BE2C (cell line): ENCODE measurements around the gene ETV3.

ENCODE experiments used
- DNase-seq: peaks from one replicate; pipeline ENCODE4 v3.0.0-alpha.2; 2020
- H3K27me3 ChIP-seq: fragments of 250-450 bp; sonication (Bioruptor Pico); 2 replicates; pipeline ENCODE4 v1.5.1; 2020; ENCODE audit warnings: mild to moderate bottlenecking
- H3K36me3 ChIP-seq: fragments of 250-450 bp; sonication (Bioruptor Pico); 2 replicates; pipeline ENCODE4 v1.5.1; 2020; ENCODE audit warnings: mild to moderate bottlenecking
- H3K4me1 ChIP-seq: fragments of 250-450 bp; sonication (Bioruptor Pico); 2 replicates; pipeline ENCODE4 v1.5.1; 2020
- H3K4me3 ChIP-seq: 2 replicates; pipeline ENCODE4 v1.5.1; 2011; ENCODE audit warnings: low read depth, low read length
- H3K9me3 ChIP-seq: fragments of 250-450 bp; sonication (Bioruptor Pico); 2 replicates; pipeline ENCODE4 v1.5.1; 2020
- TF ChIP-seq, protein P1 (sequence below): IDR thresholded peaks from 2 replicates; pipeline ENCODE4 v1.5.1; 2012; ENCODE audit warnings: mild to moderate bottlenecking, low read depth, low read length

Gene ETV3

DNA sequence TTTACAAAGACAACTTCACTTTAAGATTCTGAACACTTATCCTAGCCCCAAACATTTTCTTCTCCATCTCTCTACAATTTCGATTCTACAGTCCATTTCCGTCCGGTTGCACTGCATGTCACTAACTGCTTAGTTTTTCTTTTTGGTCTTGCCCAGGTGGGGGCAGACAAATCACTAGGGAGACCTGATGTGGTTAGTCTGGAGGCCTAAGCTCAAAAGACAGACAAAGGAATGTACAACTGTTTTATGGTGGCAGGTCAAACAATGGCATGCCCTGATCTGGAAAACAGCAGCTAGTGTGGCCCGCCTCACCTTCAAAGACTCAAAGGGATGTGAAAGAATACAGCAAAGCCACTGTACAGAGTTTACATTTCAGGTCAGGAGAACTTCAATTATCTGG, 3.8 kb downstream of the ETV3 start:
- Histone ChIP-seq H3K4me3 (no peak overlapping the region), H3K9me3 (no peaks in the 10 kb centered on the region), H3K36me3 (peaks cover 59% of the 10 kb centered on the region), H3K4me1 (peaks cover 4% of the 10 kb centered on the region), H3K27me3 (no peaks in the 10 kb centered on the region)
- DNase-seq, result no peak
- TF ChIP-seq, protein P1, sequence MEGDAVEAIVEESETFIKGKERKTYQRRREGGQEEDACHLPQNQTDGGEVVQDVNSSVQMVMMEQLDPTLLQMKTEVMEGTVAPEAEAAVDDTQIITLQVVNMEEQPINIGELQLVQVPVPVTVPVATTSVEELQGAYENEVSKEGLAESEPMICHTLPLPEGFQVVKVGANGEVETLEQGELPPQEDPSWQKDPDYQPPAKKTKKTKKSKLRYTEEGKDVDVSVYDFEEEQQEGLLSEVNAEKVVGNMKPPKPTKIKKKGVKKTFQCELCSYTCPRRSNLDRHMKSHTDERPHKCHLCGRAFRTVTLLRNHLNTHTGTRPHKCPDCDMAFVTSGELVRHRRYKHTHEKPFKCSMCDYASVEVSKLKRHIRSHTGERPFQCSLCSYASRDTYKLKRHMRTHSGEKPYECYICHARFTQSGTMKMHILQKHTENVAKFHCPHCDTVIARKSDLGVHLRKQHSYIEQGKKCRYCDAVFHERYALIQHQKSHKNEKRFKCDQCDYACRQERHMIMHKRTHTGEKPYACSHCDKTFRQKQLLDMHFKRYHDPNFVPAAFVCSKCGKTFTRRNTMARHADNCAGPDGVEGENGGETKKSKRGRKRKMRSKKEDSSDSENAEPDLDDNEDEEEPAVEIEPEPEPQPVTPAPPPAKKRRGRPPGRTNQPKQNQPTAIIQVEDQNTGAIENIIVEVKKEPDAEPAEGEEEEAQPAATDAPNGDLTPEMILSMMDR, result no peak

DNA sequence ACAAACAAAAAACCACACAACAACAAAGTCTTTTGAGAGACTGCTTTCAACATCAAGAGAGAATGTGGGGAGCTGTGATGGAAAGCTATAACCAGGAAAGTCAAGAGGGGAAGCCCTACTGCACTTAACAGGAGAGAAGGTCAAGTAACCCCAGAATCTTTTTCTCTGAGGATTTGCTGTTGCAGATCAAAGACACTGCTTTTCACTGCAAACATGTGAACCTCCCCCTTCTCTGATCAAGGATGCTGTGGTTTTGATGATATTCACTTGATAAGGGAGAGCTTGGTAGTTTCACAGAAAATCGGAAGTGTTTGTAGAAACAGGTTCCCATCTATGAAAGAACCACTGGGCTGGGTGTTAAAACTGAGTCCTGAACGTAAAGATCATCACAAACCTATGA, 4.8 kb downstream of the ETV3 start:
- Histone ChIP-seq H3K9me3 (no peaks in the 10 kb centered on the region), H3K27me3 (no peaks in the 10 kb centered on the region), H3K36me3 (peaks cover 64% of the 10 kb centered on the region), H3K4me1 (no peaks in the 10 kb centered on the region), H3K4me3 (no peak overlapping the region)
- DNase-seq, result no peak
- TF ChIP-seq, protein P1, result no peak

DNA sequence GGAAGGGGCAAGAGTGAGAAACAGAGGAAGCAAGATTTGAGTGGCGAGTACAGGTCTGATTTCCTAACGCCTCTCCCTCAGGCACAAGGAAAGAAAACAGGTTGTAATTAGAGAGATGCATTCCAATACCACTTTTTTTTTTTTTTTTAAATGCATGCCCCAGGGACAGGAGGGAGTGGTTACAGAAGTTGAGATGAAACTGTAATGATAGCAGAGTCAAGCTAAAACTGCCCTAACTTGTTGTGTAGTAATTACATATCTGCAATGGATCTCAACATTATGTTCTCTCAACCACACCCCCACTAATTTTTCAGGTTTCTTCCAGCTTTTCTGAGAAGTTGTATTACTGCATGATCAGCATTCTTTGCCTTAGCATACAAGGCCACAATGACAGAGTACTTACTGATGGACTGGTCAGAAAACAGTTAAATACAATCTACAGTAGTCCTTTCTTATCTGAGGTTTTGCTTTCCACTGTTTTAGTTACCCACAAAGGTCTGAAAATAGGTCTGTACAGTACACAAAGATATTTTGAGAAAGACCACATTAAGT, 5.5 kb downstream of the ETV3 start:
- TF ChIP-seq, protein P1, result no peak
- Histone ChIP-seq H3K4me1 (no peaks in the 10 kb centered on the region), H3K4me3 (no peak overlapping the region), H3K36me3 (peaks cover 69% of the 10 kb centered on the region), H3K27me3 (no peaks in the 10 kb centered on the region), H3K9me3 (no peaks in the 10 kb centered on the region)
- no peak for DNase-seq

DNA sequence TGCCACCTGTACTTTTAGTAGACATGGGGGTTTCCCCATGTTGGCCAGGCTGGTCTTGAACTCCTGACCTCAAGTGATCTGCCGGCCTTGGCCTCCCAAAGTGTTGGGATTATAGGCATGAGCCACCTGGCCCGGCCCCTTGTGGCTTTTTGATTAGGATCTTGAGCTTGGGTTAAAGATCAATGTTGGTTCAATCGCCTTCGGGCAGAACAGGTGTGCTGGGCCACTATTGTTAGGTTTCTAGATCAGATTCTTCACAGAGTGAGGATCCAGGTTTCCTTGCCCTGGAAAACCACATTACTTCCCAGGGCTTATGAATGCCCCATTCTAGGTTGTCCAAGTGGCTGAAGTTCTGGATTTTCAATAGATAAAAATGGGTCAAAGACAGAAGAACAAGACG, 6.1 kb downstream of the ETV3 start:
- Histone ChIP-seq H3K4me3 (no peak overlapping the region), H3K36me3 (peaks cover 72% of the 10 kb centered on the region), H3K9me3 (no peaks in the 10 kb centered on the region), H3K4me1 (no peaks in the 10 kb centered on the region), H3K27me3 (no peaks in the 10 kb centered on the region)
- DNase-seq, result no peak
- TF ChIP-seq, protein P1, result no peak

DNA sequence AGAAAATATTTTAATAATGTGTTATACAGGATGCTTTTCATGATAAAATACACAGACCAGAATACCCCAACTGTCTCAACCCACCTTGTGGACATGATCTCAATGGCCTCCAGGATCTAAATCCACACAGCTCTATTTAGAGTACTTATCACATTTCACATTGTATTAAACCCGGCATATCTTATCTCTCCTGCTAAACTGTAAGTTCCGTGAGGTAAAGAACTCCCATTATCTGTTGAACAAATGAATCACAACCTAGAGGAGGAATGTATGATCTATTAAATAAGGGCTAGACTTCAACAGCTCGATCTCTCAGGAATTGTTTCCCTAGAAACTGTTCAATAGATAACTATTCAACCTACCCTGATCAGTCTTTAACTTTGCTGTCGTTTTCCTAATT, 6.9 kb downstream of the ETV3 start:
- TF ChIP-seq, protein P1, result no peak
- H3K36me3 ChIP-seq, result peaks cover 73% of the 10 kb centered on the region
- H3K9me3 ChIP-seq, result no peaks in the 10 kb centered on the region
- H3K4me3 ChIP-seq, result no peak overlapping the region
- H3K27me3 ChIP-seq, result no peaks in the 10 kb centered on the region
- no peaks in the 10 kb centered on the region for H3K4me1 ChIP-seq
- no peak for DNase-seq

DNA sequence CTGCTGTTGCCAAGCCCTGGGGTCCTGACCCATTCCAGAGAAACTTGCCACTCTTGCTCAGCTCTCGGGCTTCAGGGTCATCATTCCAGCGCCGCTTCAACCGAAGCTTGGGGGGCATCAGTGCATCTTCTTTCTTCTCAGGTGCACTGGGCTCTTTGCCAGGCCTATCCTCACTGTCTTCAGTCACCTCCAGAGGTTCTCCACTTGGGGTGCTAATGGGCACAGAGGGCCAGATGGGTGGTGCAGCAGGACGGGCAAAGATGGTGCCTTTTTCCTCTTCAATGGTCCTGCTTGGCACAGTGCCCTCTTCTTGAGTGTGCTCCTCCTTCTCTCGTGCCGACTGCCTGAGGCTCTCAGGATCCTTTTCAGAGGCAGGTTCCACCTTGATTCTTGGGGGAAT, 13.3 kb downstream of the ETV3 start:
- TF ChIP-seq, protein P1, result no peak
- H3K4me1 ChIP-seq, result no peaks in the 10 kb centered on the region
- no peaks in the 10 kb centered on the region for H3K27me3 ChIP-seq
- no peak overlapping the region for H3K4me3 ChIP-seq
- peaks cover 43% of the 10 kb centered on the region for H3K36me3 ChIP-seq
- no peaks in the 10 kb centered on the region for H3K9me3 ChIP-seq
- no peak for DNase-seq
